HL-60 (cell line): Measurements from ENCODE around the gene SGMS1.

Experiments used
- DNase-seq, 2 experiments: peaks; one replicate each; pipeline ENCODE4 v3.0.0-alpha.2; 2010 to 2020; ENCODE audit warnings: low read depth in 1 of 2, low spot score in 1 of 2
- H3K27ac ChIP-seq: fragments of 250-450 bp; sonication (Bioruptor Pico); replicated peaks from 2 replicates; pipeline ENCODE4 v1.5.1; 2020; ENCODE audit warnings: mild to moderate bottlenecking, moderate library complexity
- H3K27me3 ChIP-seq: fragments of 250-450 bp; sonication (Bioruptor Pico); 2 replicates; pipeline ENCODE4 v1.5.1; 2021; ENCODE audit warnings: mild to moderate bottlenecking, moderate library complexity; ENCODE audit not compliant: insufficient read depth, poor library complexity, severe bottlenecking
- H3K4me3 ChIP-seq: replicated peaks from 2 replicates; pipeline ENCODE4 v1.5.1; 2011; ENCODE audit warnings: mild to moderate bottlenecking, control low read depth, low read length; ENCODE audit not compliant: insufficient read depth
- GABPA ChIP-seq: IDR thresholded peaks from 2 replicates; pipeline ENCODE4 v1.6.1; 2012; ENCODE audit warnings: low read depth
- POLR2AphosphoS5 ChIP-seq: IDR thresholded peaks from 2 replicates; pipeline ENCODE4 v1.6.1; 2012; ENCODE audit warnings: low read depth
- SPI1 ChIP-seq: IDR thresholded peaks from 2 replicates; pipeline ENCODE4 v1.6.1; 2012; ENCODE audit warnings: low read depth, mild to moderate bottlenecking, borderline replicate concordance
- TF ChIP-seq, protein P1 (sequence below): IDR thresholded peaks from 2 replicates; pipeline ENCODE4 v1.6.1; 2012; ENCODE audit warnings: low read depth; ENCODE audit not compliant: insufficient replicate concordance
- TF ChIP-seq, protein P2 (sequence below): IDR thresholded peaks from one replicate; pipeline ENCODE4 v1.5.1; 2011; ENCODE audit warnings: low read length, control low read depth, inconsistent platforms; ENCODE audit not compliant: insufficient read depth

SGMS1 gene

DNA sequence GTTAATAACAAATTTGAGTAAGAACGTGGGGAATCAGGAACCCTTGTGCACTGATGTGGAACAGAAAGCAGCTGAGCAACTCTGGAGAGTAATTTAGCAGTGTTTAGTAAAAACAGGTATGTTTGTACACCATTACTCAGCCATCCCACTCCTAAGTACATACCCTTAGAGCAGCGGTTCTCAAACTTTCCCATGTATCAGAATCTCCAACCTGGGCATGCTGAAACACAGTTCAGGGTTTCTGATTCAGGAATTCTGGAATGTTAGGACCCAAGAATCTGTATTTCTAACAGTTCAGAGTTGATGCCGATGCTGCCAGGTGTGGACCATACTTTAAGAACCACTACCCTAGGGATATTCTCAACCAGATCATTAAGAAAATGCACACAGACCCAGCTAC, 5.1 kb downstream of the SGMS1 start:
- no peak overlapping the region for H3K4me3 ChIP-seq
- H3K27me3 ChIP-seq: no peaks in the 10 kb centered on the region
- H3K27ac ChIP-seq: no peak overlapping the region
- no peak for DNase-seq
- TF ChIP-seq POLR2AphosphoS5 (no peak), SPI1 (no peak), GABPA (no peak)
- TF ChIP-seq, protein P1, sequence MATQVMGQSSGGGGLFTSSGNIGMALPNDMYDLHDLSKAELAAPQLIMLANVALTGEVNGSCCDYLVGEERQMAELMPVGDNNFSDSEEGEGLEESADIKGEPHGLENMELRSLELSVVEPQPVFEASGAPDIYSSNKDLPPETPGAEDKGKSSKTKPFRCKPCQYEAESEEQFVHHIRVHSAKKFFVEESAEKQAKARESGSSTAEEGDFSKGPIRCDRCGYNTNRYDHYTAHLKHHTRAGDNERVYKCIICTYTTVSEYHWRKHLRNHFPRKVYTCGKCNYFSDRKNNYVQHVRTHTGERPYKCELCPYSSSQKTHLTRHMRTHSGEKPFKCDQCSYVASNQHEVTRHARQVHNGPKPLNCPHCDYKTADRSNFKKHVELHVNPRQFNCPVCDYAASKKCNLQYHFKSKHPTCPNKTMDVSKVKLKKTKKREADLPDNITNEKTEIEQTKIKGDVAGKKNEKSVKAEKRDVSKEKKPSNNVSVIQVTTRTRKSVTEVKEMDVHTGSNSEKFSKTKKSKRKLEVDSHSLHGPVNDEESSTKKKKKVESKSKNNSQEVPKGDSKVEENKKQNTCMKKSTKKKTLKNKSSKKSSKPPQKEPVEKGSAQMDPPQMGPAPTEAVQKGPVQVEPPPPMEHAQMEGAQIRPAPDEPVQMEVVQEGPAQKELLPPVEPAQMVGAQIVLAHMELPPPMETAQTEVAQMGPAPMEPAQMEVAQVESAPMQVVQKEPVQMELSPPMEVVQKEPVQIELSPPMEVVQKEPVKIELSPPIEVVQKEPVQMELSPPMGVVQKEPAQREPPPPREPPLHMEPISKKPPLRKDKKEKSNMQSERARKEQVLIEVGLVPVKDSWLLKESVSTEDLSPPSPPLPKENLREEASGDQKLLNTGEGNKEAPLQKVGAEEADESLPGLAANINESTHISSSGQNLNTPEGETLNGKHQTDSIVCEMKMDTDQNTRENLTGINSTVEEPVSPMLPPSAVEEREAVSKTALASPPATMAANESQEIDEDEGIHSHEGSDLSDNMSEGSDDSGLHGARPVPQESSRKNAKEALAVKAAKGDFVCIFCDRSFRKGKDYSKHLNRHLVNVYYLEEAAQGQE: no peak
- TF ChIP-seq, protein P2, sequence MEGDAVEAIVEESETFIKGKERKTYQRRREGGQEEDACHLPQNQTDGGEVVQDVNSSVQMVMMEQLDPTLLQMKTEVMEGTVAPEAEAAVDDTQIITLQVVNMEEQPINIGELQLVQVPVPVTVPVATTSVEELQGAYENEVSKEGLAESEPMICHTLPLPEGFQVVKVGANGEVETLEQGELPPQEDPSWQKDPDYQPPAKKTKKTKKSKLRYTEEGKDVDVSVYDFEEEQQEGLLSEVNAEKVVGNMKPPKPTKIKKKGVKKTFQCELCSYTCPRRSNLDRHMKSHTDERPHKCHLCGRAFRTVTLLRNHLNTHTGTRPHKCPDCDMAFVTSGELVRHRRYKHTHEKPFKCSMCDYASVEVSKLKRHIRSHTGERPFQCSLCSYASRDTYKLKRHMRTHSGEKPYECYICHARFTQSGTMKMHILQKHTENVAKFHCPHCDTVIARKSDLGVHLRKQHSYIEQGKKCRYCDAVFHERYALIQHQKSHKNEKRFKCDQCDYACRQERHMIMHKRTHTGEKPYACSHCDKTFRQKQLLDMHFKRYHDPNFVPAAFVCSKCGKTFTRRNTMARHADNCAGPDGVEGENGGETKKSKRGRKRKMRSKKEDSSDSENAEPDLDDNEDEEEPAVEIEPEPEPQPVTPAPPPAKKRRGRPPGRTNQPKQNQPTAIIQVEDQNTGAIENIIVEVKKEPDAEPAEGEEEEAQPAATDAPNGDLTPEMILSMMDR: no peak

DNA sequence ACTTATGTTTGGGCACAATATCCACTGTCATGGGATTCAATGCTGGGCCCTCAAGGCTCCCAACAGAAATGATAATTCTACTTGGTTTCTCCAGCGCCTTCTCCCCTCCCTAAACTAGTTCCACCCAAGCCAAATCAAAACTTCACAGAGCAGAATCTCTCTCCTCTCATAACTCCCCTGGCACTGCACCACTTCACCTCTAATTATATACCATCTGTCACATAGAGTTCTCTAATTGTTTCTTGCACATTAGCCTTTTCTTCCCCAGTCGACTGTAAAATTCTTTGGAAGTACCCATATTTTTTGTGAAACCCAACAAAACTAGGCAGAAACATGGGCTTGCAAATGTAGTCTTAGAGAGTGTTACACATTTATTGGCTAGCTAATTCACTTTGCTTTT, 8.1 kb downstream of the SGMS1 start:
- H3K27ac ChIP-seq: no peak overlapping the region
- no peak overlapping the region for H3K4me3 ChIP-seq
- TF ChIP-seq GABPA: no peak
- TF ChIP-seq SPI1: no peak
- TF ChIP-seq POLR2AphosphoS5: no peak
- TF ChIP-seq, protein P2: no peak
- TF ChIP-seq, protein P1: no peak
- no peak for DNase-seq
- H3K27me3 ChIP-seq: no peaks in the 10 kb centered on the region

DNA sequence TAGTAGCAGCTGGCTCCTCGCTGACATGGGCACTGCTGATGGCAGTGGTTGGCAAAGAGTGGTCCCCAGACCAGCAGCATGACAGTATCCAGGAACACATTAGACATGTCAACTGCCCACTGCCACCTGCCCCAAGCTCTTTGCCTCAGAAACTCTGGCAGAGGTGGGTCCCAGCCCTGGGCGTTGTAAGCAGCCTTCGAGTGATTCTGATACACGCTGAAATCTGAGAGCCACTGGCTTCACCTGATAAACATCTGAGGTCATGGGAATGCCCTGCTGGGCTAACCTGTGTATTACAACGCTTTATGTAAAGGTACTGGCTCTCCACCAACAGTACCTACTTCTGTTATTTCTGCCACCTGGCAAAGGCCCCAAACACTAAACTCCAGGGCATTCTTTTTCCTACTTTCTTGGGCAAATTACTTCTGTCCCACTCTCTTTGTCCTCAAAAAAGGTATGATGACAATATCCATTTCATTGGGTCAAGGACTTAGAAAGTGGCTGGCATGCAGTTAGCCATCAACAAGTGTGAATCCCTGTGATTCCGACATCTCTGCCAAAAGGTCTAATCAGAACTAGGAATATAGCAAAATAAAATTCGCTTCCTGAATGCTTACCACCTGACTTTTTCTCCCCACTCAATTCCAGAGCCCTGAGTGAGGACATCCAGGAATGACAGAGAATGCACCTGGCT, 9.2 kb downstream of the SGMS1 start:
- TF ChIP-seq SPI1 (no peak), GABPA (no peak)
- Histone ChIP-seq H3K4me3 (no peak overlapping the region), H3K27ac (no peak overlapping the region), H3K27me3 (no peaks in the 10 kb centered on the region)
- DNase-seq: no peak

DNA sequence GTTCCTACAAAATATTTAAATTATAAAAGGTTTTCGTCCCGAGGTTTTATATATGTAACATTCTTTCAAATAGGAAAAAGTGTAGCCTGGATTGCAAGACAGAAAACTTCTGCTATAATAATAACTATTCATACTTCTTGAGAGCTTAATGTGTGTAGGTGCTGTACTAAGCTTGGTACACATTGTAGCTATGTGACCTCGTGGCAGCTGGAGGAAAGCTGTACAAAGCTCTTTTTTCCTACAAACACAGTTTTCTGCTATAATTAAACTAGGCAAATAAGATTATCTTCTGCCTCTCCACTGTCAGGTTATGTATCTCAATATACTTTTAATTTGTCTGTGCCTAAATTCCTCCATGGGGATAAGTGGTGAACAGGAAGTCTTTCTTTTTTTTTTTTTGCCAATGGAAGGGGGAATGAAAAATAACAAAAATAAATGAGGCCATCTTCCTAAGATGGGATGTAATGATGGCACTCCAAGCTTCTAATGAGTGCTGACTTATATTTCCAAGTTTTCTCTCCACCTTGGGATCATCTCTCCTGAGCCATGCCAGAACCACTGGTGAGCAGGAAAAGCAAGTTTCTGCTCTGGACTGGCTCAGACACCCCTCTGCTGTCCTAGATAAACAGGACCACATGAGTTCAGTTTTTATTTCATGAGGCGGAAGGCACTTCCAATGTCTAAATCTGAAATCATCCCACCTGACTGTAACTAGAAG, 9.9 kb downstream of the SGMS1 start:
- no peak overlapping the region for H3K4me3 ChIP-seq
- H3K27ac ChIP-seq: no peak overlapping the region
- TF ChIP-seq, protein P1: no peak
- TF ChIP-seq GABPA (no peak), POLR2AphosphoS5 (no peak), SPI1 (no peak)
- TF ChIP-seq, protein P2: no peak
- H3K27me3 ChIP-seq: no peaks in the 10 kb centered on the region
- no peak for DNase-seq
